Prostate gland (tissue), 2 donors: ENCODE measurements around the gene UNC5C. TPM values are rescaled to one million over a fixed set of nuclear protein-coding genes. Genes with fewer than 3 reads are reported as not detected.

ENCODE experiments used
- DNase-seq: peaks from one replicate; pipeline ENCODE4 v3.0.0-alpha.2; 2019; ENCODE audit warnings: low spot score
- H3K27ac ChIP-seq, 2 donors: fragments of 200-600 bp; sonication (generic); 2 replicates each; pipeline ENCODE4 v1.5.1; 2017 to 2019
- H3K27me3 ChIP-seq: fragments of 200-600 bp; sonication (generic); replicated peaks from 2 replicates; pipeline ENCODE4 v1.5.1; 2019; ENCODE audit not compliant: insufficient read depth
- H3K36me3 ChIP-seq, 2 donors: fragments of 200-600 bp; sonication (generic); 1 replicate in 1 of 2; 2 replicates in 1 of 2; pipeline versions ENCODE4 v1.5.1 to v1.8.1; 2017 to 2019
- H3K4me1 ChIP-seq: fragments of 200-600 bp; sonication (generic); replicated peaks from 2 replicates; pipeline ENCODE4 v1.5.1; 2019
- H3K4me3 ChIP-seq, 2 donors: fragments of 200-600 bp; sonication (generic); 2 replicates each; pipeline ENCODE4 v1.5.1; 2017 to 2019
- H3K9me3 ChIP-seq: fragments of 200-600 bp; sonication (generic); 2 replicates; pipeline ENCODE4 v1.5.1; 2017
- POLR2A ChIP-seq: fragments of 450-650 bp; IDR thresholded peaks from one replicate; pipeline ENCODE4 v1.6.1; 2016; ENCODE audit warnings: antibody characterized with exemption, mild to moderate bottlenecking
- POLR2AphosphoS5 ChIP-seq: sonication (generic); formaldehyde crosslinking; IDR thresholded peaks from one replicate; pipeline ENCODE4 v1.6.1; 2017; ENCODE audit warnings: antibody characterized with exemption
- WGBS: methylation state at CpG from one replicate; pipeline ENCODE4 v1.1.5; 2018; 5-methylcytosine and 5-hydroxymethylcytosine counted together
- intact Hi-C: fragments of 100-400 bp; cut with DNase I; formaldehyde crosslinking; loops from one replicate; pipeline ENCODE4 v1.14.2; 2022
- total RNA-seq, 2 donors: library from RNA; depleted of rRNA; stranded (reverse); fragments of >200 nt; gene quantifications; one replicate each; pipeline ENCODE4 v1.1.0, GENCODE V29; 2016
- TF ChIP-seq, protein P1 (sequence below), 4 experiments: fragments of 200-600 bp in 2 of 4; fragments of 450-650 bp in 2 of 4; sonication (generic) in 2 of 4; IDR thresholded peaks; 1 replicate in 3 of 4; 2 replicates in 1 of 4; pipeline ENCODE4 v1.5.1; 2016 to 2019; ENCODE audit warnings: antibody characterized with exemption in 4 of 4, mild to moderate bottlenecking in 2 of 4, moderate library complexity in 2 of 4

Gene UNC5C
- total RNA-seq, 2 donors from 2014 or later, result 1.8 to 15.5 TPM

DNA sequence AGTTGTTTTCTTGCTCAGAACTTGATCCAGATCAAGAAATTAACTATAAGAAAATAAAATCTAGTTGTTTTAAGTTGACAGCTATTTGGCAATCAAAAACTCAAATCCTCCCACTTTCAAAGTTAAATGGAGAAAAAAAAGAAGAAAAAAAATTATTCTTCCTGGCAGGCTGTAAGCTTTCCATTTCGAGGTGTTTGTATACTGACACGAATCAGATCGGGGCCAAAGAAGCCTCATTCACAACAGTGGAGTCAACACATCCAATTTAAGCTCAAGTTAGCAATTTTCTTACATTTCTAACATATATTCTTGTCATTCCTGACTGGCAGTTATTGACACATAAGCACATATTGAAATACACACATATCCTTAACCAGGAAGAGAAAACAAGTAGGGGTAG lies 119.4 kb downstream of the UNC5C start:
- TF ChIP-seq, protein P1, sequence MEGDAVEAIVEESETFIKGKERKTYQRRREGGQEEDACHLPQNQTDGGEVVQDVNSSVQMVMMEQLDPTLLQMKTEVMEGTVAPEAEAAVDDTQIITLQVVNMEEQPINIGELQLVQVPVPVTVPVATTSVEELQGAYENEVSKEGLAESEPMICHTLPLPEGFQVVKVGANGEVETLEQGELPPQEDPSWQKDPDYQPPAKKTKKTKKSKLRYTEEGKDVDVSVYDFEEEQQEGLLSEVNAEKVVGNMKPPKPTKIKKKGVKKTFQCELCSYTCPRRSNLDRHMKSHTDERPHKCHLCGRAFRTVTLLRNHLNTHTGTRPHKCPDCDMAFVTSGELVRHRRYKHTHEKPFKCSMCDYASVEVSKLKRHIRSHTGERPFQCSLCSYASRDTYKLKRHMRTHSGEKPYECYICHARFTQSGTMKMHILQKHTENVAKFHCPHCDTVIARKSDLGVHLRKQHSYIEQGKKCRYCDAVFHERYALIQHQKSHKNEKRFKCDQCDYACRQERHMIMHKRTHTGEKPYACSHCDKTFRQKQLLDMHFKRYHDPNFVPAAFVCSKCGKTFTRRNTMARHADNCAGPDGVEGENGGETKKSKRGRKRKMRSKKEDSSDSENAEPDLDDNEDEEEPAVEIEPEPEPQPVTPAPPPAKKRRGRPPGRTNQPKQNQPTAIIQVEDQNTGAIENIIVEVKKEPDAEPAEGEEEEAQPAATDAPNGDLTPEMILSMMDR (IDR thresholded peaks at IDR 0.05), result no peak
- TF ChIP-seq POLR2AphosphoS5 (no peak), POLR2A (no peak)
- Histone ChIP-seq H3K4me1 (no peaks in the 10 kb centered on the region), H3K4me3 (no peak overlapping the region), H3K27ac (no peak overlapping the region), H3K36me3 (no peaks in the 10 kb centered on the region), H3K9me3 (no peaks in the 10 kb centered on the region), H3K27me3 (no peaks in the 10 kb centered on the region)
- 74% methylated on average over 3 of the region's 3 CpGs for WGBS
- no peak for DNase-seq
- intact Hi-C loops, result no loop called here

DNA sequence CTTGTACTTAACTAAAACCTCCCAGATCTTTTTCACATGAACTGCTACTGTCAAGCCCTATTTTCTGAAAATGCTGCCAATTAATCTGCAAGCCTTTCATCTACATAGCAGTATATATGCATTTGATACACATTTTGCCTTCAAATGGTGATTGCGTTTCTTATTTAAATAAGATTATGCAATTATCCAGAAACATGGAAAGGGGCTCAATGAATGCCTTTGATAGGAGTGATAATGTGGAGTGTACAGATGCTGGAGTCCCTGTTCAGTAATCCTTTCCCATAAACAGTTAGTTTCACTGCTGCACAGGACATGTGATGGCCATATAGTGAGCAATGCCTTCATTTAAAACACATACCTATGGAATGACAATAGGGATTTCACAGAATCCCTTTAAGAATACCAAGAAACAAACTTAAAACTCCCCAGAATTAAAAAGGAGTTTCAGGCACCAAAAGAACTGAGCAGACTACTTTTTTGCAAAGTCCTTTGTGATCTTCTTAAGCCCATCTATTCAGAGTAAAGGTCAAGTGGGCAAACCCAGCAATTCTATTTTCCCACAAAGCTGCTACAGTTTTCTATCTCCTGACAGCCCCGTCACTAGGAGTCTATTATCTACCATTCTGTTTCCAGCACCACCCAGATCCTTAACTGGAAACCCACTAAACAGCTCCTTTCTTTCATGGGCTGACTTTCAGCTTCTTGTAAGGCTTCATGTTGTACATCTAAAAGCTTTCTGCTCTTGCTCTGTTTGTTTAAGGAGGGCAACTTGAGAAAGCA lies 120.3 kb downstream of the UNC5C start:
- TF ChIP-seq, protein P1 (IDR thresholded peaks at IDR 0.05), result no peak
- no peak for TF ChIP-seq POLR2AphosphoS5
- TF ChIP-seq POLR2A, result no peak
- intact Hi-C loops, result no loop called here

DNA sequence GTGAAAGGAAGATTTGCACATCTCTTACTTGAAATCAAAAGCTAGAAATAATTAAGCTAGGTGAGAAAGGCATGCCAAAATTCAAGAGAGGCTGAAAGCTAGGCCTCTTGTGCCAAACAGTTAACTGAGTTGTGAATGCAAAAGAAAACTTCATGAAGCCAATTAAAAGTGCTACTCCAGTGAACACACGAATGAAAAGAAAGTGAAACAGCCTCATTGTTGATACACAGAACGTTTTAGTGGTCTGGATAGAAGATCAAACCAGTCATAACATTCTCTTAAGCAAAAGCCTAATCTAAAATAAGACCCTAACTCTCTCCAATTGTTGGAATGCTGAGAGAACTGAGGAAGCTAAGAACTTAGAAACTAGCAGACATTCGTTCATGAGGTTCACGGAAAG lies 122.3 kb downstream of the UNC5C start:
- WGBS, result 50% methylated on average over 4 of the region's 4 CpGs
- Histone ChIP-seq H3K9me3 (no peaks in the 10 kb centered on the region), H3K27ac (no peak overlapping the region), H3K27me3 (no peaks in the 10 kb centered on the region), H3K4me1 (no peaks in the 10 kb centered on the region), H3K4me3 (no peak overlapping the region), H3K36me3 (no peaks in the 10 kb centered on the region)
- no peak for DNase-seq
- intact Hi-C loops, result no loop called here
- TF ChIP-seq POLR2A (no peak), POLR2AphosphoS5 (no peak)
- TF ChIP-seq, protein P1 (IDR thresholded peaks at IDR 0.05), result no peak

More for the DNA sequence above, 120.3 kb downstream of the UNC5C start:
- Histone ChIP-seq H3K4me1 (no peaks in the 10 kb centered on the region), H3K4me3 (no peak overlapping the region), H3K27ac (no peak overlapping the region), H3K27me3 (no peaks in the 10 kb centered on the region), H3K9me3 (no peaks in the 10 kb centered on the region), H3K36me3 (no peaks in the 10 kb centered on the region)
- no peak for DNase-seq
- 86% methylated on average over 2 of the region's 2 CpGs for WGBS

DNA sequence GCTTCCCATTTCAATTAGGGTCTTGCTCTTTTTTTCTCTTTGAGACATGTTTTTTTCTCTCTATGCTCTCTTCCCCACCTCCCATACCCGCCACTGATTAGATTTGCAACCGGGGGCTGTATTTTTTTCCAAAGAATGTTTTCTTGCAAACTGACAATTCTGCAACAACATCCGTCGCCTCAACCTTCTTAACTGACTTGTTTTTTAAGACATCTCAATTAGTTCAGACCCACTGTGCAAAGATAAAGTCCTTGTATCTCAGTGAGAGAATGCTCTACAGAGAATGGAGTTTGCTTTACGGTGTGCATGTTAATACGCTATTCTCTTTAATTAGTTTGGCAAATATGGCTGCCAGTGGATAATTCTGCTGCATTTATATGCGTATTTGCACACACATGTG lies 126.3 kb downstream of the UNC5C start:
- no peaks in the 10 kb centered on the region for H3K9me3 ChIP-seq
- H3K4me3 ChIP-seq, result no peak overlapping the region
- TF ChIP-seq, protein P1 (IDR thresholded peaks at IDR 0.05), result no peak
- TF ChIP-seq POLR2A, result no peak
- TF ChIP-seq POLR2AphosphoS5, result no peak
- no peaks in the 10 kb centered on the region for H3K27me3 ChIP-seq
- no peak overlapping the region for H3K27ac ChIP-seq
- 90% methylated on average over 7 of the region's 7 CpGs for WGBS
- intact Hi-C loops, result no loop called here
- no peaks in the 10 kb centered on the region for H3K36me3 ChIP-seq
- no peaks in the 10 kb centered on the region for H3K4me1 ChIP-seq
- DNase-seq, result no peak

DNA sequence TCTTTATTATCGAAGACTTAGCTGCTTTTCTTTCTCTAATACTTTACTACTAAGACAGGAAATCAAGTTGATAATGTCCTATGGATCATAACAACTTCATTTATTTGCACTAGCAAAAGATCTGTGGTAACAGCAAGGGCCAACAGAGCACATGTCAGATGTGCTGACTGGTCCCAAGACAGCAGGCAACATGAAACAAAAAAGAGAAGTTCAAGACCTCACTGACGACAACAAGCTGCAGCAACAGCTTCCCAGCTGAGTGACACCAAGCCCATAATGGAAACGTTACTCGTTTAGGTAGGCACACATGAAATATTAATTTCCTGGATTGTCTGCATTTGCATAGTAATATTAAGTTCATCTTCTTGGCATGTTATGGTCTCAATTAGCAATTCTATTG lies 126.9 kb downstream of the UNC5C start:
- TF ChIP-seq, protein P1 (IDR thresholded peaks at IDR 0.05), result no peak
- no peak for TF ChIP-seq POLR2AphosphoS5
- TF ChIP-seq POLR2A, result no peak
- no peaks in the 10 kb centered on the region for H3K4me1 ChIP-seq

More for the DNA sequence above, 126.9 kb downstream of the UNC5C start:
- H3K36me3 ChIP-seq, result no peaks in the 10 kb centered on the region
- H3K27ac ChIP-seq, result no peak overlapping the region
- no peak for DNase-seq
- H3K9me3 ChIP-seq, result no peaks in the 10 kb centered on the region
- no peaks in the 10 kb centered on the region for H3K27me3 ChIP-seq
- intact Hi-C loops, result no loop called here
- WGBS, result 77% methylated on average over 4 of the region's 4 CpGs
- H3K4me3 ChIP-seq, result no peak overlapping the region
